GM19193 (cell line): ENCODE measurements around the gene SKAP2.

Experiments used
- POLR2A ChIP-seq: IDR thresholded peaks from 4 replicates; pipeline ENCODE4 v1.6.1; 2011; ENCODE audit not compliant: insufficient read depth, insufficient read length; ENCODE audit errors: extremely low read depth

Gene SKAP2

GRCh38 chr7:26633557-26633956, 230.8 kb downstream of the SKAP2 start:
- no peak for TF ChIP-seq POLR2A

- TF ChIP-seq POLR2A: no peak
Observed at GRCh38 chr7:26631601-26632000, 232.8 kb downstream of the SKAP2 start.

DNA sequence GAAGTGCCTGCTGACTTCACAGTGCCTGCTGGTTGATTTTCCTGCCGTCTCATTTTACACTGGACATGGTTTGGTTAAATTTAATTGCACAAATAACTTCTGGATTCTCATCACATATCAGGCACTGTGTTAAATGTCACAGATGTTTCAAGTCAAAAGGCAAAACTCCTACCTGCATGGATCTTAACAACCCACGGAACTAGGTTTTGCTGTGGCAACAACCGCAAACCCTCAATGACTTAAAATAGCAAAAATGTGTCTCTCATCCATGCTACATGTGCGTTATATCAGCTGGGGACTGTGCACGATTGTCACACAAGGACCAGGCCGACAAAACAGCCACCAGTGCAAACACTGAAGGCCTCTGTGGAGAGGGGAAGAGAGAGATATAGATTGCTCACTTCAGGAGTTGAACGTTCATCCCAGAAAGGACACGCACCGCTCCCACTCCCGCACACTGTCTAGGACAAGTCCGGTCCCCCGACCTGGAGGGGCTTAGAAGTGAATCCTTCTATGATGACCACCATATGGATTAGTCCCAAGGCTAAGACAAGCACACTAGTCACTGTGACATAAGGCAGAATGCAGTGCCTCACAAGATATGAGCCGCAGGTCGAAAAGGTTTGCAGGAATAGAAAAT, 233.3 kb downstream of the SKAP2 start:
- TF ChIP-seq POLR2A: no peak

- no peak for TF ChIP-seq POLR2A
Observed at GRCh38 chr7:26630361-26630760, 234.0 kb downstream of the SKAP2 start.

DNA sequence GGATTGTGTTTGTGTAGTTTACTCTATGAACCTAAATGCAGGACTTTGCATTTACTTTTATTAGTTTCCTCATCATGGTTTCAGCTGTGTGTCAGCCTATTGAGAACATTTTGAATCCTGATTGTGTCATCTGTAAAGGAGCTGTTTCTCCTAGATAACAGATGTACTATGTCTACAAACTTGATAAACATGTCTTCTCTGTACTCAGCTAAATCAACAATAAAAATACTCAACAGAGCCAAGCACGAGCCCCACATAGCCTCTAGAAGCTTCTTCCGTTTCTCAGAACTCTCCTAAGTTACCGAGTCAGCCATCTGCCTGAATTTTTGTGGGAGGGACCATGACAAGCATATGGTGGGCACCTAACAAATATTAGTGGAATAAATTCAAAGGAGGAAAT, 234.7 kb downstream of the SKAP2 start:
- no peak for TF ChIP-seq POLR2A

GRCh38 chr7:26627891-26628341, 236.5 kb downstream of the SKAP2 start:
- no peak for TF ChIP-seq POLR2A

GRCh38 chr7:26627221-26627620, 237.2 kb downstream of the SKAP2 start:
- TF ChIP-seq POLR2A: no peak

GRCh38 chr7:26626687-26627086, 237.7 kb downstream of the SKAP2 start:
- no peak for TF ChIP-seq POLR2A

DNA sequence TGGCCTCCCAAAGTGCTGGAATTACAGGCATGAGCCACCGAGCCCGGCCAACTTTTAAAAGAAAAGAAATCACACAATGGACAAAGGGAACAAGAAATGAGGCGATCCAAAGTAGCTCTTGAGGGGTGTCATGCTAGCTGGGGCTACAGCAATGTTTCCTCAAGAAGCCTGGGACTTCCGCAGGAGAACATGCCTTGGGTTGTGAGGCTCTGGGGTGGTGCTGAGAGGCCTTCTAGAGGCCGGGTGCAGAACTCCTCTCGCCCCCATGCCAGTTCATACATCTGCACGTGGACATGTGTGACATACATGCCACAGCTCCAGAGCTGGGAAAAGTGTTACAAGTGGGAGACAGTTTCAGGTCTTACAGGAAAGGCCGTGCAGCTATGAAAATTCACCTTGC, 238.2 kb downstream of the SKAP2 start:
- no peak for TF ChIP-seq POLR2A

- no peak for TF ChIP-seq POLR2A
Observed at GRCh38 chr7:26625286-26625685, 239.1 kb downstream of the SKAP2 start.

GRCh38 chr7:26624839-26625238, 239.6 kb downstream of the SKAP2 start:
- TF ChIP-seq POLR2A: no peak

DNA sequence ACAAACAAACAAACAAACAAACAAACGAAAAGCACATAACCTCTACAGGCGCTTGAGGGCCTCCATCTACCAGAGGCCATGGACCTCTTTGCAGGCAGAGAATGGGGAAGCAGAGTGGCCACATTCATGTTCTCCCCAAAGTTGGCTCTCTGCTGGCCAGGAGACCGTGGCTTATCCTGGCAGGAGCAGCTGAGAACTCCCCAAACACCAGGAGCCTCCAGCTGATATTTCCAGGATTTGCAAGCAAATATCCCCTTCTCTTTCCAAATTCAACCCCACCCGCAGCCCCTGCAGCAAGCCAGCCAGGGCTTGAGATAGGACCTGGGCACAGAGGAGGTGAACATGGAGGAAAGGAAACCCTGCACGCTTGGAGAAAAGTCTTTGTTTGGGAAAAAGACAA, 240.0 kb downstream of the SKAP2 start:
- TF ChIP-seq POLR2A: no peak

GRCh38 chr7:26620352-26620751, 244.0 kb downstream of the SKAP2 start:
- no peak for TF ChIP-seq POLR2A

DNA sequence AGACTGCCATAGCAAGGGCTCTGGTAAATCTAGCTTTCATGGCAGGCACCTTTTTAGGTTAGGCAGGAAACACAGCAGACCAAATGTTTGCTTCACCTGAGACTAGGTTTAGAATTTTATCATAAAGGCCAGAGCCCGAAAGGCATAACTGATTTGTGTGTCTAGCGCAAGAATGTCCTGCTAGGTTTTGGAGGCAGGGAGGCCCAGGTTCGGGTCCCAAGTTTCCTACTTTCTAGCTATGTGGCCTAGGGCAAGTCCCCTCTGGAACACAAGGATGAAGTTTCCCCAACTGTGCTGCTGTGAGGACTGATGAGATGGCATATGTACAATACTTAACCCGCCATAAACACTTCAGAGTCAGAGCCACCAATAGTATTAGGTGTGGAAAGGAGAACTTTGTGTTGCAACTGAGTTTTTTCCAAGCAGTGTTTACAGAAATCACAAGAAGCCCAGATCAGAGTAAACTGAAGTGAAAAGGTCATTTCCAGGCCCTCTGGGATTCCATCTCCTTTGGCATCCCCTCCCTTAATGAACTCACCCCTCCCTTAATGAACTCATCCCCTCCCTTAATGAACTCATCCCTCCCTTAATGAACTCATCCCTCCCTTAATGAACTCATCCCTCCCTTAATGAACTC, 244.9 kb downstream of the SKAP2 start:
- TF ChIP-seq POLR2A: no peak

DNA sequence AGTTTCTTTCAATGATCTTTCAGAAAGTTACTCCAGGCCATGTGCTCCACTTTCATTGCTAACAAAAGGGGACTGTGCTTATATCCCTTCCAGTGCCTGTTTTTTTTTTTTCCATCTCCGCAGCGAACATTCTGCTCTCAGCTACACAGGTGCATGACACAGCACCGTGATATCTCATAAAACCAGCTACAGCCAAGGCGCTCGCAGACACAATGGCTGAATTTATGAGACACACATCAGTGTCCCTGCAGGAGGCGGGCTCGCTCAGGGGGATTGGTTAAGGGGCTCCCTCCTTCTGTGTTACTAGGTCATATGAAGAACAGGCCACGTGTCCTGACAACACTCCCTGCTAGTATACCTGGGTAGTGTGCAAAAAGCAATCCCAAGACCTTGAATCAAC, 245.5 kb downstream of the SKAP2 start:
- no peak for TF ChIP-seq POLR2A

DNA sequence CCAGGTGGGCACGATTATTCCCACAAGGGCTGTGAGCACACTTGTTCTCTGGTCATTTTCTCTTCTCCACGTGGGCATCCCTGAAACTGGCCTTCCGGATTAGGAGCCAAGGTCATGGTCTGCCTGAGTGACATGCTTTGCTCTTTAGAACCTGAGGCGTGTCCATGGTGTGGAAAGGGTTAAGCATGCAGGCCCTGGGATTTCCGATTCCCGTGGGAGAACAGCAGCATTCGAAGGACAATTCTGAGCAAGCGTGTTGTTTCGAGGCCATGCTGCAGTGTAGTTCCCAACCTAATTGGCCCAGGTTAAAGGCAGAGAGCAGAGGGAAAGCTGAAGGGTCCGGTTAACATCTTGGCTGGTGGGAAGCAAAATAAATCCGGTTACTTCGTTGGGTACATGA, 245.9 kb downstream of the SKAP2 start:
- TF ChIP-seq POLR2A: no peak
